Mucosa of gallbladder (tissue), 1 donor: Measurements from ENCODE around the gene UNC45B. TPM values are rescaled to one million over a fixed set of nuclear protein-coding genes. Genes with fewer than 3 reads are reported as not detected.
"Not testable (repeated sequence)": the region's sequence is repeated elsewhere in the genome, so short reads cannot be mapped to it uniquely, and the experiment has no call there.

Source experiments
- DNase-seq: peaks from one replicate; pipeline ENCODE4 v3.0.0-alpha.2; 2020; ENCODE audit warnings: low spot score
- total RNA-seq: library from RNA; stranded (reverse); gene quantifications from one replicate; pipeline ENCODE4 v1.2.1, GENCODE V29; 2021
- donor health status: DM: no; HTN: no; CAD: no.

The UNC45B gene
- total RNA-seq, 1 donor from 2014 or later, result 0.12 TPM

- DNase-seq, result no peak
Measured at GRCh38 chr17:35171834-35172233, 24.2 kb downstream of the UNC45B start.

GRCh38 chr17:35172321-35172720, 24.7 kb downstream of the UNC45B start:
- not testable (repeated sequence) for DNase-seq

- no peak for DNase-seq
Measured at GRCh38 chr17:35174835-35175334, 27.3 kb downstream of the UNC45B start.

- DNase-seq, result no peak
Measured at GRCh38 chr17:35175638-35176415, 28.2 kb downstream of the UNC45B start.

DNA sequence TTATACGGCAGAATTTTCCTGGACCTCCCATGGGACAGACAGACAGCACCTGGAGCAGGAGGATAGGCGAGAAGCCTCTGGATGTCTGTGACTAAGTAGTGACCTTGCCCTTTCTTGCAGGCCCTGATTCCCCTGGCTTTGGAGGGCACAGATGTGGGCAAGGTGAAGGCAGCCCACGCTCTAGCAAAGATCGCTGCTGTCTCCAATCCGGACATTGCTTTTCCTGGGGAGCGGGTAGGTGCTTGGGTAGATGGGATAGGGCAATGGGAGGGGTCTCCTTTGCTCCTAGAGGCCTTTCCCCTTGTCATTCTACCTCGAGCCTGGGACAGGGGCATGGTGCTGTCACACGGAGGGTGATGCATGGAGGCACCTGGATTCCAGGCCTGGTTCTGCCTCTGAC, 29.3 kb downstream of the UNC45B start:
- DNase-seq, result no peak

GRCh38 chr17:35179379-35179778, 31.8 kb downstream of the UNC45B start:
- DNase-seq, result not testable (repeated sequence)

DNA sequence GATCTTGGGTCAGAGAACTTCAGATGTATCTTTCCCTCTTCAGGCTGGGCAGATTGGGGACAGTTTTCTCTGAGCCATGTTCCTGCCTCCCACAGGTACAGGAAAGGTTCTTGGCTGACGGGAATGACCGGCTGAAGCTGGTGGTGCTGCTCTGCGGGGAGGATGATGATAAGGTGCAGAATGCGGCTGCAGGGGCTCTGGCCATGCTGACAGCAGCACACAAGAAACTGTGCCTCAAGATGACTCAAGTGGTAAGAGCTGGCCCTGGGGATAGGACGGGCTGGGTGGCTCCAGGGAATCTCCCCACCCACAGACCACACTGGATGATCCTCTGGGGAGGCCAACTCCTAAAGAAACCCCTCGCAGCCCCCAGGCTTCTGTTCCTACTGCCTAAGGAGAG, 35.7 kb downstream of the UNC45B start:
- DNase-seq, result no peak

- no peak for DNase-seq
Measured at GRCh38 chr17:35184274-35184673, 36.7 kb downstream of the UNC45B start.

- DNase-seq, result no peak
Measured at GRCh38 chr17:35185849-35186248, 38.2 kb downstream of the UNC45B start.

GRCh38 chr17:35187481-35187880, 39.9 kb downstream of the UNC45B start:
- no peak for DNase-seq

DNA sequence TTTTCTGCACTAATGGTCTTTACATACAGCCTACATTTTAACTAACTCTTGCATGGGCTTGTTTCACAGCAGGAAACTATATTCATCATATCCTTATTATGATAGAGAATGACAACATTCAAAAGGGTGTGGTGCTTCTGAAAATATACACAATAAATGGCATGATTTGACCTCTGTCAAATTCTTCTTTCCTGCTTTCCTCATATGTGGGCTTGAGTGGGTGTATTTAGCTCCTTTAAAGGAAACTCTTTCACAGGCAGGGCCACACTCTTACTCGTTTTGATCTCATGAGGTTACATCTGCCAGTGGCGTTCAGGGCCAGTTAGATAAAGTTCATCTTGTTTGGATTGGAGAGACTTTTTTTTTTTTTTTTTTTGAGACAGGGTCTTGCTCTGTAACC, 40.5 kb downstream of the UNC45B start:
- DNase-seq, result no peak

DNA sequence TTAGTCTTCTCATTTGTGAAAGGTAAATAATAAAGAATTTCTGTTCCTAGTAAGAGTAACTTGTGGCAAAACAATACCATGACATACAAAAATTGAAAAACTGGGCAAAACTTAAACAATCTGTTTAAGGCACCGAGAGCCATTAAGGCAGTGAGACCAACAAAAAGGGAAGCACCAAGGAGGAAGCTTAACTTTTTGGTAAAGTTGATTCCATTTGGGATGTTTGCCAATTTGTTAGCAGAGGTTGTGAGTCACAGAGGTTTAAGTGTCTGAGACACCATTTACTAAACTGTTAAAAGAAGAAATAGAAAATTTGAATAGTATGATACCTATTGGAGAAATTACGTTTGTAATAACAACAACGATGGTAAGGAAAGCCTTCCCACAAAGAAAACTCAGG, 41.7 kb downstream of the UNC45B start:
- DNase-seq, result no peak

DNA sequence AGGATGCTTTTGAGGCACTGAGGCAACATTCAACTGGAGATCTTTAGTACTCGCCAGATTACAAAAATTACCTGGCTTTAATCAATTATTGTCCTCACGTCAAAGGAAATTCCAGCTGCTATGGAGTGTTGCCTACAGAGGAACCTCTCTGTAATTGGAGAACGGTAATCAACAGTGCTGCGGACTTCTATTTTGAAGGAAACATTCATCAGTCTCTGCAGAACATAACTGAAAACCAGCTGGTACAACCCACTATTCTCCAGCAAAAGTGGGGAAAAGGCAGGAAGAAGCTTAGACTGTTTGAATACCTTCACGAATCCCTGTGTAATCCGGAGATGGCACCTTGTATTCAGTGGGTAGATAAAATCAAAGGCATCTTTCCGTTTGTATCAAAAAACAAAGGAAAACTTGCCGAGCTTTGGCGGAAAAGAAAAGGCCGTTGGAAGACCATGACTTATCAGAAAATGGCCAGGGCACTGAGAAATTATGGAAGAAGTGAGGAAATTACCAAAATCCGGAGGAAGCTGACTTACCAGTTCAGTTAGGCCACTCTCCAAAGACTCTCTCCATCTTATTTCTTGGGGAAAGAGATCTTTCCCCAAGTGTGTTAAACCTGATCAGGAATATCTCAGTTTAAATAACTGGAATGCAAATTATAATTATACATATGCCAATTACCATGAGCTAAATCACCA, 43.5 kb downstream of the UNC45B start:
- DNase-seq, result no peak

GRCh38 chr17:35192708-35193107, 45.1 kb downstream of the UNC45B start:
- DNase-seq, result no peak

DNA sequence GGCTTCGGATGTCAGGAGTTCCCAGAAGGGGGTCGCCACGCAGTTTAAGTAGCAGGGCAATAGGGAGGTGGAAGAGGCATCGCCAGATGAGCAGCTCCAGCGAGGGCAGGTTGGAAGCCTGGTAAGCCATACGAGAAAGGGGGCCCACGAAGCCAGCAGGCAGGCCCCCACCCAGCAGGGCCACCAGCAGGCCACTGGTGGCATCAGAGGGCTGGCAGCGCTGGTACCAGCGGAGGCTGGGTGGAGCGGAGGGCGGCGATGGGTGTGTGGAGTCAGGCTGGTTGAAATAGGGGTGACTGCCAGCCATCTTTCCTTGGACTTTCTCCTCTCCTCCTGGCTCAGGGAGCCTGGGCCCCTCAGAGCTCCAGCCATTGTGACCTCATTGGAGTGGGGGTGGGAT, 46.4 kb downstream of the UNC45B start, which contains the start of gene SLC35G3:
Gene SLC35G3 (minus strand): TSS at position 393 of the 400 bp plus-strand sequence. CDS start 86 bp downstream, at position 307.
- not testable (repeated sequence) for DNase-seq

- not testable (repeated sequence) for DNase-seq
Measured at GRCh38 chr17:35195062-35195461, 47.4 kb downstream of the UNC45B start.

- not testable (repeated sequence) for DNase-seq
Measured at GRCh38 chr17:35202582-35202981, 55.0 kb downstream of the UNC45B start.

GRCh38 chr17:35210741-35211140, 63.1 kb downstream of the UNC45B start:
- no peak for DNase-seq

- DNase-seq, result no peak
Measured at GRCh38 chr17:35212668-35213067, 65.1 kb downstream of the UNC45B start.

GRCh38 chr17:35213412-35213940, 65.9 kb downstream of the UNC45B start:
- DNase-seq, result no peak

GRCh38 chr17:35214192-35214591, 66.6 kb downstream of the UNC45B start:
- DNase-seq, result no peak

DNA sequence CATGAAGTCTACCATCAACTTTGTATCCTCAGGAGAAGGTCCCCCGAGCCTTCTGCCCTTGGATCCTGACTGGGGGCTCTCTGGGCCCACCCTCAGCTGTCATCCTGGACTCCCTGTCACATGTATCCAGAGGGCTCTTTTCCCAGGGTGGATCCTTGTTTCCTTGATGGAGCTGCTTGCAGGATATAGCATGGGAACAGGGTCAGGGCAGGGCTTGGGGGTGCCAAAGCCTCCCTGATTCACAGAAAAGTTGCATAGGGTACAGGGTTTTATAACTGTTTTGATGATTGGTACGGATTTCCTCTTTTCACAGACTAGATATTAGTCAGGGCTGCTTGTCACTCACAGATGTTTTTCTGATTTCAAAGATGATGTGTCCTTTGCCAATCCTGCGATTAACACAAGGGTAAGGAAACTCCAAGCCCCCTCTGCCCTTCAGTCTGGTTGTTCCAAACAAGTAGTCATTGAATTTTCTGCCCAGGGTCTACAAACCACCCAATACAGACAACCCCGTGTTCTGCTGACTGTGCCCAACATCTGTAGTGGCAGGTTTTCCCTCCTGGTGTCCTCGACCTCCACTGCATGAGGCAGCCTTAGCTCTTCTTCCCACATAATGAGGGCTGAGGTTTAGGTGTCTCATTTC, 67.1 kb downstream of the UNC45B start:
- no peak for DNase-seq
